Left lung (tissue), 10 donors: ENCODE results near the gene PADI2. TPM values are rescaled to one million over a fixed set of nuclear protein-coding genes. Genes with fewer than 3 reads are reported as not detected.
A peak's percentile ranks its signal among the peaks of the same experiment; 100 is the strongest.

Experiments
- ATAC-seq: fragments of 200-7000 bp; cut with Tn5 transposase; one replicate; pipeline ENCODE4 v1.9.1; 2020; ENCODE audit warnings: moderate library complexity
- DNase-seq, 4 donors: peaks; one replicate each; pipeline ENCODE4 v3.0.0-alpha.2; 2013 to 2020
- H3K27ac ChIP-seq, 2 donors: fragments of 200-600 bp; sonication (generic) in 1 of 2; one replicate each; pipeline versions ENCODE4 v1.5.0 to v1.8.0; 2020 to 2021
- H3K27me3 ChIP-seq, 2 donors: fragments of 200-600 bp; sonication (generic) in 1 of 2; one replicate each; pipeline versions ENCODE4 v1.5.0 to v1.8.0; 2020 to 2021
- H3K36me3 ChIP-seq, 2 donors: fragments of 200-600 bp; sonication (generic) in 1 of 2; one replicate each; pipeline versions ENCODE4 v1.5.0 to v1.8.0; 2020 to 2021
- H3K4me1 ChIP-seq, 2 donors: fragments of 200-600 bp; one replicate each; pipeline ENCODE4 v1.8.0; 2021
- H3K4me3 ChIP-seq, 2 donors: fragments of 200-600 bp; sonication (generic) in 1 of 2; one replicate each; pipeline versions ENCODE4 v1.5.0 to v1.8.0; 2020 to 2021; ENCODE audit warnings: mild to moderate bottlenecking in 1 of 2
- H3K9me3 ChIP-seq, 2 donors: fragments of 200-600 bp; sonication (generic) in 1 of 2; one replicate each; pipeline versions ENCODE4 v1.5.0 to v1.8.0; 2020 to 2021
- intact Hi-C, 2 donors: fragments of 100-400 bp; cut with DNase I; formaldehyde crosslinking; loops; one replicate each; pipeline versions ENCODE4 v1.11.2 to v1.14.2; 2022
- polyA plus RNA-seq, 6 donors: library from polyadenylated mRNA; unstranded; fragments of 120-200 nt; gene quantifications; one replicate each; pipeline ENCODE4 v1.2.1, GENCODE V29; 2013; ENCODE audit not compliant: insufficient read length in 6 of 6
- total RNA-seq, 2 donors: library from RNA; stranded (reverse); fragmentation: NEBNext Ultra II Directional; extraction: Animal tissue kit (Norgen Biotek cat#: 25700); gene quantifications; one replicate each; pipeline ENCODE4 v1.2.1, GENCODE V29; 2021
- TF ChIP-seq, protein P1 (sequence below), 2 donors: fragments of 200-600 bp; sonication (generic) in 1 of 2; IDR thresholded peaks; one replicate each; pipeline versions ENCODE4 v1.5.0 to v1.8.0; 2021; ENCODE audit warnings: antibody characterized with exemption in 2 of 2
- donor health status: DM: no; HTN: yes; CAD: no.
- donor health status: DM: no; HTN: no; CAD: no.

The PADI2 gene
- total and polyA plus RNA-seq, 8 donors: 2.2 to 35.4 (median 10.6) TPM

- Histone ChIP-seq H3K4me1 (no peaks in the 10 kb centered on the region), H3K9me3 (no peaks in the 10 kb centered on the region), H3K4me3 (no peak overlapping the region), H3K27ac (no peak overlapping the region), H3K27me3 (peaks cover 0 to 14% of the 10 kb centered on the region in 2 donors), H3K36me3 (no peaks in the 10 kb centered on the region)
- intact Hi-C loops: no loop called here
- TF ChIP-seq, protein P1, sequence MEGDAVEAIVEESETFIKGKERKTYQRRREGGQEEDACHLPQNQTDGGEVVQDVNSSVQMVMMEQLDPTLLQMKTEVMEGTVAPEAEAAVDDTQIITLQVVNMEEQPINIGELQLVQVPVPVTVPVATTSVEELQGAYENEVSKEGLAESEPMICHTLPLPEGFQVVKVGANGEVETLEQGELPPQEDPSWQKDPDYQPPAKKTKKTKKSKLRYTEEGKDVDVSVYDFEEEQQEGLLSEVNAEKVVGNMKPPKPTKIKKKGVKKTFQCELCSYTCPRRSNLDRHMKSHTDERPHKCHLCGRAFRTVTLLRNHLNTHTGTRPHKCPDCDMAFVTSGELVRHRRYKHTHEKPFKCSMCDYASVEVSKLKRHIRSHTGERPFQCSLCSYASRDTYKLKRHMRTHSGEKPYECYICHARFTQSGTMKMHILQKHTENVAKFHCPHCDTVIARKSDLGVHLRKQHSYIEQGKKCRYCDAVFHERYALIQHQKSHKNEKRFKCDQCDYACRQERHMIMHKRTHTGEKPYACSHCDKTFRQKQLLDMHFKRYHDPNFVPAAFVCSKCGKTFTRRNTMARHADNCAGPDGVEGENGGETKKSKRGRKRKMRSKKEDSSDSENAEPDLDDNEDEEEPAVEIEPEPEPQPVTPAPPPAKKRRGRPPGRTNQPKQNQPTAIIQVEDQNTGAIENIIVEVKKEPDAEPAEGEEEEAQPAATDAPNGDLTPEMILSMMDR (IDR thresholded peaks at IDR 0.05): no peak
- DNase-seq (peak in 1 of 4 donors; percentile 61), ATAC-seq (no peak)
These were observed 42.9 kb upstream of the PADI2 start for GRCh38 chr1:17161926-17162800.

- TF ChIP-seq, protein P1 (IDR thresholded peaks at IDR 0.05): no peak
- Histone ChIP-seq H3K4me3 (no peak overlapping the region), H3K27me3 (peaks cover 0 to 8% of the 10 kb centered on the region in 2 donors), H3K4me1 (no peaks in the 10 kb centered on the region), H3K27ac (no peak overlapping the region), H3K36me3 (no peaks in the 10 kb centered on the region), H3K9me3 (peaks cover 0 to 5% of the 10 kb centered on the region in 2 donors)
- DNase-seq: no peak
- intact Hi-C loops: no loop called here
- ATAC-seq: no peak
These were observed 42.0 kb upstream of the PADI2 start for GRCh38 chr1:17161137-17161740.

DNA sequence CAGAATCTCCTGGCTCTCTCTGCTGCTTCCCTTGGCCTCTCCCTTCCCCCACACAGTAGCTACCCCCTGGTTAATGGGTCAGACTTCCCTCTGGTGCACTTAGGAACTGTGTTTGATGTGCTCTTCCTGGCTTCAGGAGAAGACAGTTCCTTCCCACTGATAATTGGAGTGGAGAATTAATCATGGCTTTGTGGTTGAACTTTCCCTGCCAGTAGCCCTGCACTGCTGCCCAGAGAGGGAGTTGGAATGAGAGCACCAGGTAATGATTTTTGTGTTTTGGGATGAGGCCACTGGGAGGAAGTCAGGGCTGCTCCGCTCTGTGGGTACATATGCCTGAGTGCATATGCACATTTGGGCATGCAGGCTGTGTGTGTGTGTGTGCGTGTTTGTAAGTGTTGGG, 39.7 kb upstream of the PADI2 start:
- Histone ChIP-seq H3K9me3 (peaks cover 0 to 27% of the 10 kb centered on the region in 2 donors), H3K4me3 (no peak overlapping the region), H3K27ac (no peak overlapping the region), H3K36me3 (no peaks in the 10 kb centered on the region), H3K4me1 (no peaks in the 10 kb centered on the region), H3K27me3 (no peaks in the 10 kb centered on the region)
- intact Hi-C loops: no loop called here
- ATAC-seq (no peak), DNase-seq (no peak)
- TF ChIP-seq, protein P1 (IDR thresholded peaks at IDR 0.05): no peak

DNA sequence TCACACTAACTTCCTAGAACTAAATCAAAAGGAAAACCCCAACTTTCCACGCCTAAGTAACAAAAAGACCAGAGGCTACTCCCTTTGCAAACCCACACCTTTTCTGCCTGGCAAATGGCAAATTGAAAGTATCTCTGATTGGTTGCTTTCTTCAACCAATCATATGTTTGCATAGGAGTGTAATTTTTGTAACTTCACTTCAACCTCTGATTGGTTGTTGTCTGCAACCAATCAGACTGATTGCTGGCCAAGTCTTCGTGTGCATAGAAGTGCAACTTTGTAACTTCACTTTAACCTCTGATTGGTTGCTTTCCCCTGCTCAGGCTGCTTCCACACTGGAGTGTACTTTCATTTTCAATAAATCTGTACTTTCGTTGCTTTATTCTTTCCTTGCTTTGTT, 36.9 kb upstream of the PADI2 start:
- Histone ChIP-seq H3K36me3 (no peaks in the 10 kb centered on the region), H3K9me3 (peaks cover 0 to 43% of the 10 kb centered on the region in 2 donors), H3K4me3 (no peak overlapping the region), H3K27me3 (peaks cover 0 to 12% of the 10 kb centered on the region in 2 donors), H3K4me1 (no peaks in the 10 kb centered on the region), H3K27ac (no peak overlapping the region)
- DNase-seq: no peak
- no peak for ATAC-seq
- TF ChIP-seq, protein P1 (IDR thresholded peaks at IDR 0.05): no peak
- intact Hi-C loops: no loop called here

DNA sequence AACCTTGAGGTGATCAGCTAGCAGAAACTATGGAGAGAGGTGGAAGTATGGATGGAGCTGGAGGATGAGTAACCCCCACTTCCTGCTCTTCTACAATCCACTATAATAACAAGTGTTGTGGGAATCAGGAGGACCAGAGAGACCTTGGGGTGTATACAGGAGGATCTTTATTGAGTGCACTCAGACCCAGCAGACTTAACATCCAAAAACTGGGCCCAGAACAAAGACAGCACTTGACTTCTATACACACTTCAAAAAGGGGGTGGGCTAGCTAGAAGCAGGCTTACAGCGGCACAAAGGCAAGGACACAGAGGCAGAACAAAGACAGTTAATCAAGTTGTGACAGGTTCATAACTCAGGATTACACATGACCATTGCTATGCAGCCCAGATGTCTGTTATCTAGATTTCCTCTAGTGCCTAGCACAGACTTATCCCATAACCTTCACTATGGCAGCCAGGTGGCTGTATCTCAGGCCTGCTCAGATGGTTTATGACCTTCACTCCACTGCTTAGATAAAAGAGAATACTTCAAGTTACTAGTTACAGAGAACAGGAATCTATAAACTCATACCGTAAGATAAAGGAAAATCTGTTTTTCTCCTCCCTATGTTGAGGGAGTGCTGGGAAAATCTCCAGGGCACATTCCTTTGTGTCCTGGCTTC, 36.1 kb upstream of the PADI2 start:
- H3K9me3 ChIP-seq: peaks cover 0 to 43% of the 10 kb centered on the region in 2 donors
- H3K4me3 ChIP-seq: no peak overlapping the region
- peaks cover 0 to 19% of the 10 kb centered on the region in 2 donors for H3K27me3 ChIP-seq
- H3K36me3 ChIP-seq: no peaks in the 10 kb centered on the region
- intact Hi-C loops: no loop called here
- ATAC-seq (no peak), DNase-seq (no peak)
- H3K4me1 ChIP-seq: no peaks in the 10 kb centered on the region
- no peak overlapping the region for H3K27ac ChIP-seq
- TF ChIP-seq, protein P1 (IDR thresholded peaks at IDR 0.05): no peak
